COLO668 (cell line): ENCODE measurements around the gene CDHR5.
A peak's percentile ranks its signal among the peaks of the same experiment; 100 is the strongest.
"Not testable (repeated sequence)": the region's sequence is repeated elsewhere in the genome, so short reads cannot be mapped to it uniquely, and the experiment has no call there.

Source experiments
- DNase-seq: peaks from one replicate; lab custom pipeline; 2025; ENCODE audit not compliant: unreplicated experiment; lab: John Stamatoyannopoulos, UW

The CDHR5 gene

GRCh38 chr11:589798-590197, 35.0 kb downstream of the CDHR5 start:
- DNase-seq: no peak

DNA sequence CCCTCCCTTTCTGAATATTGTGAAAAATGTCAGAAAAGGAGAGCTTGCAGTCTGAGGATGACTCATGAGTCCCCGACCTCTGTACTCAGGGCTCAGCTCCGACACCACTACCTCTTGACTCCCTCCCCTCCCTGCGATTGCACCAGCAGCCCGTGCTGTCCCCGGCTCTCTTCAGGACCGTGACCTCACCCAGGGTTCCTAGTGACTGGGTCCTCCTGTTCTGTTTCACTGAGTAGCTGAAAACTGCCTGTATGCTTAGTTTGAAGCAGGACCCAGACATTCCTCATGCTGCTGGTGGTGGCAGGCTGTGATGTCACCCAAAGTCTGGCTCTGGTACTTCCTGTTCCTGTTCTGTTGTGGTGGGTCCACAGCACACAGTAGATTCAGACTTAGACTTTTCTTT, 36.8 kb downstream of the CDHR5 start:
- DNase-seq: no peak

DNA sequence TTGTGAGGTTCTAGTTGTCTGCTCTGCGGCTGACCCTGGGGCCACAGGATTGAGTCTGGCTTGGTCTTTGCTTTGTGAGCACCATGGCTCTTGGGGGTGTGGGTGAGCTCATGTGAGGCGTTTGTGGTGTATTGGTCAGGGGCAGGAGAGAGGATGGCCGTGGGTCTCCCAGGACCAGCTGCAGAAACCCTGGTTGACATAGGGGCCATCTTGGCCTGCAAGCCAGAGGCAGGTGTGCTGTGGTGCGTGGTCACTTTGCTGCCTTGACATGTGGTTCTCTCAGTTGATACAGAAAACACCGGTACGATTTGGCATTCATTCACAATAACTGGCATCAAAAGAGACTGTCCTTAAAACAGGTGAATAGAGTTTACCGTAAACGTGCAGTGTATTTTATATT, 37.2 kb downstream of the CDHR5 start:
- no peak for DNase-seq

DNA sequence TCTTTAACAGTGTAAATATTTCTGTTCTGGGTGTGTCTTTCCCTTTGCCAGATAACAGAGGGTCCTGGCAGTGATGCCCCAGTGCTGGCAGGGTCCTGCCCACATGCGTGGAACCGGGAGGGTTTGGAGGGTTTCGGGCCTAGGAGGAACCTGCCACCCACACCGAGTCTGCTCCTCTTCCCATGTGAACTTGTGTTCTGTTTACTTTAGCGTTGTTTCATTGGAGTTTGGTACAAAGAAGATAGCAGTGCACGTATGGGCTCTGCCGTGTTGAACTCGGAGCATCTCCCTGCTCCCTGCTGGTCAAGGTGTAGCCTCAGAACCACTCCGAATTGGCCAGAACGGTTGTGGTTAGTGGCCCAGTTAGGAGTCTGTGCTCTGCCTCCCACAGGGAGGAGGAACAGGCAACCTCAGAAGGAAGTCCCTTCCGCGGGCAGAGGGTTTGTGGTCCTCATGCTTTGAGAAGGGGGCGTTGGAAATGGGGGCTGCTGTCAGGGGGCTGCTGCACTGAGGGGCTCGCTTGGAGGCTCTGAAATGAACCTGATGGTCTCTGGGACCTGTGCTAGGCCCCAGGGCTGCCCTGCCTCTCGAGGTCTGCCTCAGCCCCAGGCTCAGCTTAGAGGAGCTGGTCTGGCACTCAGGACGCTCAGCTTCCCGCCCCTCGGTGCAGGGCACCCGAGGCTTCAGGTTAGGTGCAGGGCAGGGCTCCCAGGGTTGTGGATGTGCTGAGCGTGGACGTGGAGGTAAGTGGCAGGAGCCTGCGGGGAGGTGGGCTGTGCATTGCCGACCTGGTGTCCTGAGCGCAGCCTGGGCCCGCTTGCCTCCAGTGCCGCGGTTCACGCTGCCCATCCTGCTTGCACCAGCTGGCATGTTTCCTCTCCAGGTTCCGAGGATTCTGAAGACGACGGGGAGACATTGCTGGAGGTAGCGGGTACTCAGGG, 38.1 kb downstream of the CDHR5 start:
- no peak for DNase-seq

GRCh38 chr11:584287-584686, 40.5 kb downstream of the CDHR5 start:
- DNase-seq: no peak

GRCh38 chr11:581752-582151, 43.0 kb downstream of the CDHR5 start:
- DNase-seq: no peak

- no peak for DNase-seq
Measured at GRCh38 chr11:581342-581741, 43.4 kb downstream of the CDHR5 start.

DNA sequence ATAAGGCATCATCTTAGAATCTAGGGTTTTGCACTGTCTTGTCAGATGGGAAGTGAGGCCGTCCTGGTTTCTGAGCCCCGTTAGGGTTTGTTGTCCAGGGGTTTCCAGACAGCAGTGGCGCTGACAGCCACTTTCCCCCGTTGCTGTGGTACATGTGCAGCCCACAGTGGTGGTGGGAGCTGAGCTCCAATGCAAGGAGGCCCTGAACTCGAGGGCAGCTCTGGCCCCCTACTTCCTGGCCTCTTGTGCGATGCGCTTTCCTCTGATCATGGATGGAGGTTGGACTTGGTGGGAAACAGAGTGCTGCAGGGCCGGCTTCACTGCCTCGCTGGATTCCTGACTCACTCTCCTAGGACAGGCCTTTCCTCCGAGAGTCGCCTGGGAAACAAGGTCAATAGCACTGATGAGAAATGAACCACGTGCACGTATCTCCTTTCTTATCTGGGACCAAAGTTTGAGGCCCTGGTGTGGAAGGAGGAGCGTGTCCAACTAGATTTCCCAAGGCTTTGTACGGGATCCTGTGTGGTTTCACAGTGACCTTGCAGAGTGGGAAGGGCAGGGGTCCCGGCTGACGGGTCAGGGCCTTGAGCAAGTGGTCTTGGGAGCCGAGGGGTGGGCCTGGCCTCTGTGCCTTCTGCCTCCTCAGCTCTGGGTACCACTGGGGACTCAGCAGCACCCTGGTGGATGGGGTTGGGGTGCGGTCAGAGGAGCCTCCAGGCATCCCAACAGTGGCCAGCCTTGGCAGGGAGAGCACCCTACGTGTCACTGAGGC, 44.7 kb downstream of the CDHR5 start:
- no peak for DNase-seq

GRCh38 chr11:578276-579035, 46.3 kb downstream of the CDHR5 start:
- no peak for DNase-seq

DNA sequence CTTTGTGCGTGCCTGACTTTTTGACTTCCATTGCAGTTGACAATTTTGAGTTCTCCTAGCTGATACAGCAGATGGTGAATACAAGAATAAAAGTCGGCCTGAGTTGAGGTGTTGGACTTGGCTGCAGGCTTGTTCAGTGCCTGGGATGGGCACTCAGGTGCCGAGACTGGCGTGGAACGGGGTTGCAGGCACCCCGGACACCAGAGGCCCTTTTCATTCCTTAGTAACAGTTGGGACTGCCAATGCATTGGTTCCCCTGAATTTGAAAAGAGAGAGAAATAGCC, 47.2 kb downstream of the CDHR5 start:
- no peak for DNase-seq

GRCh38 chr11:576811-577610, 47.7 kb downstream of the CDHR5 start:
- no peak for DNase-seq

DNA sequence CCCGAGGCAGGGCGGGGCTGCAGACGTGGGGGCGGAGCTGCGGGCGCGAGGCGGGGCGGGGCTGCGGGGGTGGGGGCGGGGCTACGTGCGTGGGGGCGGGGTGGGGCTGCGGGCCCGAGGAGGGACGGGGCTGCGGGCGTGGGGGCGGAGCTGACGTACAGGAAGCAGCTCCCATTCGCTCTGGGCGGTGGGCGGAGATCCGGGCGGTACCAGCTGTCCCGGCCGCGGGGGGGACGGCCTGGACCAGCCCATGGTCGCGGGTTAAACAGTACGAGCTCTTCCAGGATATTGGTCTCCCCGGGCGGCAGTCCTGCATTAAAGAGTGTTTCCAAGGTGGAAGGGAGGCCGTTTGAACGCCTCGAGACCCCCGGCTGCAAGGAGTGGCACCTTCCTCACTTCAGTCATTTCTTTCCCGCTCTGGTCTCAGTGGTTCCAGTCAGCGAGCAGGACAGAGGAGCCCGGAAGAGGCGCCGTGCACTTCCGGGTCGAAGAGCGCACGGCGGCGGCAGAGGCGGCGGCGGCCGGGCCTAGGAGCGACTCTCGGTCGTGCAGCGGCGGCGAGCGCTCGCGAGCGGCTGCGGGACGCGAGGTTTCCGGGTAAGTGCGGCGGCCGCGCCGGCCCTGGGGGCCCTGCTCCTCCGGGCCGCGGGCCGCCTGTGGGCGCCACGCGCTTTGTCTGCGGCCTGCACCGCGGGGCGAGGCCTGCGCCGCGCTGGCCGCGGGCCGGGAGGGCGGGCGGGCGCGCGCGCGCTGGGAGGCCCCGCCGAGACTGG, 48.6 kb downstream of the CDHR5 start, which contains the start of gene PHRF1:
TSS of gene PHRF1 (plus strand) at position 475 of the 773 bp plus-strand sequence. CDS start 5,043 bp downstream, outside the sequence.
- DNase-seq: peak; percentile 79

DNA sequence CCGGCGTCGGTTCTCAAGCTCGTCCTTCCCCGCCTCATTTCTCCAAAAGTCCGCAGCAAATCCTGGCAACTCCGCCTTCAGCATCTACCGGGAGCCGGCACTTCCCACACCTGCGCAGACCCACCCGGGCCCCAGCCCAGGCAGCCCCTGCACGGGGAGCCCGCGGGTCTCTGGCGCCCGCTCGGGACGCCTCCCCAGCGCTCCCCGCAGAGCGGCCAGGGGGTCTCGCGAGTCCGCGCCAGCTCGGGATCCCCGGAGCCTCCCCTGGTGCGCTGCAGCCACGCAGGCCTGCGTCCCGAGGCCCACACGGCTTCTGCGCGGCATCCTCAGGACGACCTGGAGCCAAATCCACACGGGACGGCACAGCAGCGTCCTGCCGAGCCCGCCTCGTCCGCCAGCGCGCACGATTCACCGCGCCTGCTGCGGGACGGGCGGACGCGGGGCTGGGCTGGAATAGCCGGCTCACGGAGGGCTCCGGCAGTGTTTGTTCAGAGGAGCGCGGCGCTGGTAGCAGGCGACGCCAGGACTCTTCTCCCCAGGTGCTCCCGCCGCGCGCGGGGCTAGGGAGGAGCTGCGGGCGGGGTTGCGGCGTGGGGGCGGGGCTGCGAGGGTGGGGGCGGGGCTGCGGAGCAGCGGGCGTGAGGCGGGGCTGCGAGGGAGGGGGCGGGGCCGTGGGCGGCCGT, 49.3 kb downstream of the CDHR5 start:
- DNase-seq: peak; percentile 71

DNA sequence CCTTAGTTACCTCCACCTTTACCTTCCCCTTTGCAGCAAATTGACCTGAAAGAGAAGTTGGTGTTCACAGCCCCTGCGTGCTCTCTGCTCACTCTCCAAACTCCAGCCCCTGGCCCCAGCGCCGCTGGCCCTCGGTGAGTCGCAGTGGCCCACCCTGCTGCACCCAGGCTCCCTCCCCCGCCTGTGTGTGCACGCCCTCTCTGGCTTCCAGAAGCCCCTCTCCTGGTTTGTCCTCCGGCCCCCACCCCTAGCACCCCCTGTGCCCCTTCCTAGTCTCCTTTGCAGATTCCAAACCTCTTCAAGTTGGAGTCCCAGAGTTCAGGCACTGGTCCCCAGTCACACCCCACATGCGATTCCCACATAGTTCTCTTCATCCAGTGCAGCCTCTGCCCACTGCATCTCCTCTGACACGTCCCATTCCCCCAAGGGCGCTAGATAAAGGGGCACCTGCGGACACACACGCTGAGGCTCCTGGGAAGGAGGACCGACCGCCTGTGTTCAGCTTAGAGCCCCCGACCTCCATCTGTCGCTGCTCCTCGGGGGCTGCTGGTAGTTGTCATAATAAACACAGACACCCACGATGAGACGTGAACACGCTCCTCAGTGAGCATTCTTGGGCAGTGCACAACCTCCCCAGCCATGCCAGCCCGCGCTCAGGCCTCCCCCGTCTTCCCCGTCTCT, 50.0 kb downstream of the CDHR5 start:
- DNase-seq: no peak

- DNase-seq: not testable (repeated sequence)
Measured at GRCh38 chr11:574031-574570, 50.7 kb downstream of the CDHR5 start.

DNA sequence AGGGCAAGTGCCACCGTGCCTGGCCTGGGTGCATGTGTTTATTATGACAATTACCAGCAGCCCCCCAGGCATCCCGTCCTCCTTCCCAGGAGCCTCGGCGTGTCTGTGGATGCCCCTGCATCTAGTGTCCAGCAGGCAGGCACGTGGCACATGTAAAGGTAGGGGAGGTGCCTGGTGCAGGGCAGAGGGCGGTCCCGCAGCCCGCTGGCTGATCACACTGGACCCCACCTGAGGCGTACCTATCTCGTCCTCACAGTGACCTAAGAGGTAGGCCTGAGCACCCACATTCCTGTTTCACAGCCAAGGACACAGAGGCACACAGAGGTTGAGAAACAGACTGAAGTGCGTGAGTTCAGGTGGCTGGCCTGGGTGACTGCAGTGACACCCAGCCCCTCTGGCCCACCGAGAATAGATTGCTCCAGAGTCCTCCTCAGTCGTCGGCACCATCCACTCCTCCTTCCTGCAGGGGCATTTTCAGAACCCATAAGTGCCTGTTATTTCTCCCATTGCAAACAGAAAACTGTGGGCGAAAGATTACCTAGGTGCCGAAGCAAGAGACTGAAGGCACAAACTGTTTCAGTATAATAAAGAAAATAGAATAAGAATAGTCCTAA, 51.5 kb downstream of the CDHR5 start:
- DNase-seq: no peak

DNA sequence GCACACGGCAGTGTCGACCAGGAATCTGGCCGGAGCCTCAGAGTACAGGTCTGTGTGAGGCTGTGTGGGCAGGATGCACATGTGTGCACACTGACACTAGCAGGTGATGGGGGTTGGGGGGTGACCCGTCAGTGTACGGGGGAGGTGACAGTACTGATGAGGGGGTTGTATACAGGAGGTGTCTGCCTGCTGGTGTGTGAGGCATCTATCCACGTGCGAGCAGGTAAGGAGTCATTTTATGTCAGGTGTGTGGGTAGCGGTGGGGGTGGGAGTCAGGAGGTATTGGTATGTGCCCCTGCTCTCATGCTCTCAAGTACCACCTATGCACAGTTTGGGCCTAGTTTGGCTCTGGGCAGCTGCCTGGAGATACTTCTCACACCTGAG, 53.0 kb downstream of the CDHR5 start:
- no peak for DNase-seq
